ENCODE measurements around the gene SP2.

- TF ChIP-seq CTCF (IDR thresholded peaks at IDR 0.05), result no peak
- TF ChIP-seq EZH2 (IDR thresholded peaks at IDR 0.05), result no peak
- no peak for TF ChIP-seq EZH2phosphoT487 (IDR thresholded peaks at IDR 0.05)
These were observed 66.9 kb downstream of the SP2 start for GRCh38 chr17:47962901-47963300.

Data from neural progenitor cell (in vitro differentiated cells).